ENCODE data around the gene KCNH2. TPM values are rescaled to one million over a fixed set of nuclear protein-coding genes. Genes with fewer than 3 reads are reported as not detected.

The KCNH2 gene
- total and polyA plus RNA-seq, 9 donors: 2.0 to 26.3 (median 6.7) TPM

DNA sequence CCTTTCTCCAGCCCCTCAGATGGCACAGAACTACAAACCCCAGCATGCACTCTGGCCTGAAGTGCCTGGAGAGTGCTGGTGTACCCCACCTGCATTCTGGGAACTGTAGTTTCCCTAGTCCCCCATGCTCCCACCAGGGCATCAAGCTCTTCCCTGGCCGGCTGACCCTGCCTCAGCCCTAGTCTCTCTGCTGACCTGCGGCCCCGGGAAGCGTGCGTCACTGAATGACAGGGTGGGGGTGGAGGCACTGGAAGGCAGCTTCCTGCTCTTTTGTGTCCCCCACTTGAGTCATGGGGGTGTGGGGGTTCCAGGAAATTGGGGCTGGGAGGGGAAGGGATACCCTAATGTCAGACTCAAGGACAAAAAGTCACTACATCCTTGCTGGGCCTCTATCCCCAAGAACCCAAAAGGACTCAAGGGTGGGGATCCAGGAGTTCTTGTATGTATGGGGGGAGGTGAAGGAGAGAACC is 14.7 kb upstream of the KCNH2 start:
- Histone ChIP-seq H3K27me3 (no peaks in the 10 kb centered on the region), H3K4me3 (no peak overlapping the region), H3K27ac (no peak overlapping the region), H3K4me1 (ENCODE audit: insufficient read depth) (peaks cover 5% of the 10 kb centered on the region), H3K36me3 (no peaks in the 10 kb centered on the region), H3K9me3 (no peaks in the 10 kb centered on the region)
- no peak for TF ChIP-seq POLR2A (IDR thresholded peaks at IDR 0.05)
- TF ChIP-seq EP300 (IDR thresholded peaks at IDR 0.05): no peak
- TF ChIP-seq, protein P1, sequence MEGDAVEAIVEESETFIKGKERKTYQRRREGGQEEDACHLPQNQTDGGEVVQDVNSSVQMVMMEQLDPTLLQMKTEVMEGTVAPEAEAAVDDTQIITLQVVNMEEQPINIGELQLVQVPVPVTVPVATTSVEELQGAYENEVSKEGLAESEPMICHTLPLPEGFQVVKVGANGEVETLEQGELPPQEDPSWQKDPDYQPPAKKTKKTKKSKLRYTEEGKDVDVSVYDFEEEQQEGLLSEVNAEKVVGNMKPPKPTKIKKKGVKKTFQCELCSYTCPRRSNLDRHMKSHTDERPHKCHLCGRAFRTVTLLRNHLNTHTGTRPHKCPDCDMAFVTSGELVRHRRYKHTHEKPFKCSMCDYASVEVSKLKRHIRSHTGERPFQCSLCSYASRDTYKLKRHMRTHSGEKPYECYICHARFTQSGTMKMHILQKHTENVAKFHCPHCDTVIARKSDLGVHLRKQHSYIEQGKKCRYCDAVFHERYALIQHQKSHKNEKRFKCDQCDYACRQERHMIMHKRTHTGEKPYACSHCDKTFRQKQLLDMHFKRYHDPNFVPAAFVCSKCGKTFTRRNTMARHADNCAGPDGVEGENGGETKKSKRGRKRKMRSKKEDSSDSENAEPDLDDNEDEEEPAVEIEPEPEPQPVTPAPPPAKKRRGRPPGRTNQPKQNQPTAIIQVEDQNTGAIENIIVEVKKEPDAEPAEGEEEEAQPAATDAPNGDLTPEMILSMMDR (IDR thresholded peaks at IDR 0.05): no peak
- DNase-seq: peak in 1 of 5 donors; percentile 44
- intact Hi-C loops (cut with DNase I): no loop called here
- WGBS, 3 donors: 40 to 51% (median 44%) methylated on average over 5 of the region's 5 CpGs

DNA sequence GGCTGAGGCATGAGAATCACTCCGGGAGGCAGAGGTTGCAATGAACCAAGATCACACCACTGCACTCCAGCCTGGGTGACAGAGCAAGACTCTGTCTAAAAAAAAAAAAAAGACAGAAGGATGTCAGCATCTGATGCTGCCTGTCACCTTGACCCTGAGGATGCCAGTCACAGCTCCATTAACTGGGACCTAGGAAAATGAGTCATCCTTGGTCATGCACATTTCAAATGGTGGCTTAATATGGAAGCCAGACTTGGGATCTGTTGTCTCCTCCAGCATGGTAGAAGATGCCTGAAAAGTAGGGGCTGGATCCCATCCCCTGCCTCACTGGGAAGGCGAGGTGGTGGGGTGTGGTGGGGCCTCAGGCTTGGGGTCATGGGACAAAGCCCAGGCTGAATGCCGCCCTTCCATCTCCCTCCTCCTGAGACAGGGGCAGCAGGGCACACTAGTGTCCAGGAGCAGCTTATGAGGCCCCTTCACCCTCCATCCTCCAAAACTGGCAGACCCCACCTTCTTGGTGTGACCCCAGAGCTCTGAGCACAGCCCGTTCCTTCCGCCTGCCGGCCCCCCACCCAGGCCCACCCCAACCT is 14.0 kb upstream of the KCNH2 start:
- H3K27ac ChIP-seq: no peak overlapping the region
- 82 to 87% (median 85%) methylated on average over 6 of the region's 6 CpGs for WGBS, 3 donors
- no peak overlapping the region for H3K4me3 ChIP-seq
- no peaks in the 10 kb centered on the region for H3K9me3 ChIP-seq
- intact Hi-C loops (cut with DNase I): no loop called here
- DNase-seq: no peak
- peaks cover 5% of the 10 kb centered on the region for H3K4me1 ChIP-seq (ENCODE audit: insufficient read depth)
- TF ChIP-seq EP300 (IDR thresholded peaks at IDR 0.05) (no peak), POLR2A (IDR thresholded peaks at IDR 0.05) (no peak)
- TF ChIP-seq, protein P1 (IDR thresholded peaks at IDR 0.05): no peak
- H3K36me3 ChIP-seq: no peaks in the 10 kb centered on the region
- no peaks in the 10 kb centered on the region for H3K27me3 ChIP-seq

DNA sequence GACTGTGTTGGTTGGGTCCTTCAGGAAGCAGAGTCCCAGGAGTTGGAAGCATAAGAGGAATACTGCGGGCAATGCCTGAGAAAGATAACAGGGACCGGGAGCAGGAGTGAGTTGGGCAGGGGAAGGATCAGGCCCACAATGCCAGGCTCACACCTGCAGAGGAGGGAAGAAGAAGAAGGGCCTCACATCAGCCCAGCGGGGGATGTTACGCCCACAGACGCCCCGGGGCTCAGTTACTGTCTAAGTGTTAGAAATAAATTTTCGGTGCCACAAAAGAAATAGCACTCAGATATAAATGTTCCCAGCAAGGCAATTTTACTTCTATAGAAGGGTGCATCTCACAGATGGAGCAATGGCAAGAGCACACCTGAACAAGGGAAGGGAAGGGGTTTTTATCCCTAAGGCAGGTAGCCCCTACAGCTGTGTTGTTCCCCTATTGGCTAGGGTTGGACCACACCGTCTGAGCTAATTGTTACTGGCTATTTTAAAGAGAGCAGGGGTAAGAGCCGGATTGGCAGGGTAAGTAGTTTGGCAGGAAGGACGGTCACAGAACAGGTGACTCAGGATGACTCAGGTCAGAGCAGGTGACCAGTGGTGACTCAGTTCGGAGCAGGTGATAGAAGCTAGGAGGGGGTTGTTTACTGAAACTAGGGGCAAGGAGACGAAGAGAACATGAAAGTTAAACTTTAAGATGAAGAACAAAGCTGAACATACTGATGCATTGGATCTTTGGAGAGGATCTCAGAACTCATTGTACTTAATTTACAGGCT is 12.5 kb upstream of the KCNH2 start, which contains the start of gene NOS3:
Gene NOS3, plus strand, starts transcription at position 602 of the 771 bp plus-strand sequence. CDS start 2,787 bp downstream, outside the sequence.
- 88 to 96% (median 93%) methylated on average over 12 of the region's 12 CpGs for WGBS, 3 donors
- no peaks in the 10 kb centered on the region for H3K27me3 ChIP-seq
- no peak within 1 kb of the TSS for H3K27ac ChIP-seq
- no peak within 1 kb of the TSS for H3K4me3 ChIP-seq
- intact Hi-C loops (cut with DNase I): no loop called here
- H3K36me3 ChIP-seq: no peaks in the 10 kb centered on the region
- TF ChIP-seq, protein P1 (IDR thresholded peaks at IDR 0.05): no peak
- TF ChIP-seq POLR2A (IDR thresholded peaks at IDR 0.05): no peak
- no peak for TF ChIP-seq EP300 (IDR thresholded peaks at IDR 0.05)
- H3K9me3 ChIP-seq: no peaks in the 10 kb centered on the region
- DNase-seq: no peak
- peaks cover 5% of the 10 kb centered on the region for H3K4me1 ChIP-seq (ENCODE audit: insufficient read depth)

DNA sequence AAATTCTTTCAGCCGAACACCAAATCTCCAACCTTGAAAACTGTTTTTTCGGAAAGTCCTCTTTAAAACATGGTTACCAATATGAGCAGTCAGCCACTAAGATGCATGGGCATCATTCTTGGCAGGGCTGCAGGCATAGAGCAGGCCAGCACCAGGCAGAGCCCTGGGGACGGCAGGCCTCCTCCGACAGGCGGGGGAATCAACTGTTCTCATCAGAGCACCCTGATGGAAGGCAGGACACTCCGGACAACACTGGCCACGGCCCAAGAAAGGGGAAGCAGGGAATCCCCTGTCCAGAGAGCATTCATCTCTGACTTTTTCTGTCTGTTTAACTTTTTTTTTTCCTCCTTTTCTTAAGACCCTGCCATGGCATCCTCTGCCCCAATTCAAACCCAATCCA is 11.3 kb upstream of the KCNH2 start:
- H3K27ac ChIP-seq: peak overlapping the region in 1 of 2 donors; percentile 13

More for the DNA sequence above, 11.3 kb upstream of the KCNH2 start:
- Histone ChIP-seq H3K9me3 (no peaks in the 10 kb centered on the region), H3K4me3 (no peak overlapping the region), H3K36me3 (no peaks in the 10 kb centered on the region), H3K4me1 (ENCODE audit: insufficient read depth) (peaks cover 5% of the 10 kb centered on the region), H3K27me3 (no peaks in the 10 kb centered on the region)
- no peak for DNase-seq
- intact Hi-C loops (cut with DNase I): loop anchor here (5.0 kb wide), 1 partner anchor 92 kb away; no protein-coding TSS in a partner anchor
- no peak for TF ChIP-seq POLR2A (IDR thresholded peaks at IDR 0.05)
- TF ChIP-seq EP300 (IDR thresholded peaks at IDR 0.05): no peak
- TF ChIP-seq, protein P1 (IDR thresholded peaks at IDR 0.05): no peak
- WGBS, 3 donors: 30 to 41% (median 33%) methylated on average over 7 of the region's 7 CpGs
